SK-N-SH treated with all-trans-retinoic acid at 6 μM for 48 hours (cell line): ENCODE measurements around the gene PALB2.

Experiments used
- ARNTL ChIP-seq: fragments of 450-650 bp; formaldehyde crosslinking; IDR thresholded peaks from 2 replicates; pipeline ENCODE4 v1.5.0; 2020; ENCODE audit warnings: low read depth, mild to moderate bottlenecking, moderate library complexity, borderline replicate concordance
- BACH2 ChIP-seq: fragments of 250-450 bp; sonication (Bioruptor Pico); IDR thresholded peaks from 2 replicates; pipeline ENCODE4 v1.9.0; 2021; ENCODE audit warnings: mild to moderate bottlenecking, borderline replicate concordance
- CREB5 ChIP-seq: fragments of 250-450 bp; sonication (Bioruptor Pico); IDR thresholded peaks from 2 replicates; pipeline ENCODE4 v1.5.1; 2020; ENCODE audit warnings: low read depth, mild to moderate bottlenecking, moderate library complexity
- ESRRG ChIP-seq: fragments of 250-450 bp; sonication (Bioruptor Pico); IDR thresholded peaks from 2 replicates; pipeline ENCODE4 v1.6.1; 2021; ENCODE audit warnings: mild to moderate bottlenecking
- SNAI2 ChIP-seq: fragments of 250-450 bp; sonication (Bioruptor Pico); IDR thresholded peaks from 2 replicates; pipeline ENCODE4 v1.5.0; 2020; ENCODE audit warnings: mild to moderate bottlenecking, moderate library complexity
- TOX ChIP-seq: fragments of 250-450 bp; sonication (Bioruptor Pico); IDR thresholded peaks from 2 replicates; pipeline ENCODE4 v1.8.0; 2021; ENCODE audit warnings: mild to moderate bottlenecking, moderate library complexity, borderline replicate concordance
- ZC3H10 ChIP-seq: fragments of 250-450 bp; sonication (Bioruptor Pico); IDR thresholded peaks from 2 replicates; pipeline ENCODE4 v1.5.1; 2021; ENCODE audit warnings: mild to moderate bottlenecking, moderate library complexity
- ZFP3 ChIP-seq: fragments of 250-450 bp; sonication (Bioruptor Pico); IDR thresholded peaks from 2 replicates; pipeline ENCODE4 v1.5.0; 2020; ENCODE audit warnings: mild to moderate bottlenecking, moderate library complexity
- ZFP30 ChIP-seq: fragments of 450-650 bp; formaldehyde crosslinking; IDR thresholded peaks from 2 replicates; pipeline ENCODE4 v1.5.0; 2022; ENCODE audit warnings: mild to moderate bottlenecking, moderate library complexity
- ZNF70 ChIP-seq: fragments of 450-650 bp; formaldehyde crosslinking; IDR thresholded peaks from 2 replicates; pipeline ENCODE4 v1.5.0; 2020; ENCODE audit warnings: mild to moderate bottlenecking, moderate library complexity
- TF ChIP-seq, protein P1 (sequence below): fragments of 250-450 bp; sonication (Bioruptor Pico); IDR thresholded peaks from 2 replicates; pipeline ENCODE4 v1.8.0; 2020; ENCODE audit warnings: mild to moderate bottlenecking, moderate library complexity, borderline replicate concordance

DNA sequence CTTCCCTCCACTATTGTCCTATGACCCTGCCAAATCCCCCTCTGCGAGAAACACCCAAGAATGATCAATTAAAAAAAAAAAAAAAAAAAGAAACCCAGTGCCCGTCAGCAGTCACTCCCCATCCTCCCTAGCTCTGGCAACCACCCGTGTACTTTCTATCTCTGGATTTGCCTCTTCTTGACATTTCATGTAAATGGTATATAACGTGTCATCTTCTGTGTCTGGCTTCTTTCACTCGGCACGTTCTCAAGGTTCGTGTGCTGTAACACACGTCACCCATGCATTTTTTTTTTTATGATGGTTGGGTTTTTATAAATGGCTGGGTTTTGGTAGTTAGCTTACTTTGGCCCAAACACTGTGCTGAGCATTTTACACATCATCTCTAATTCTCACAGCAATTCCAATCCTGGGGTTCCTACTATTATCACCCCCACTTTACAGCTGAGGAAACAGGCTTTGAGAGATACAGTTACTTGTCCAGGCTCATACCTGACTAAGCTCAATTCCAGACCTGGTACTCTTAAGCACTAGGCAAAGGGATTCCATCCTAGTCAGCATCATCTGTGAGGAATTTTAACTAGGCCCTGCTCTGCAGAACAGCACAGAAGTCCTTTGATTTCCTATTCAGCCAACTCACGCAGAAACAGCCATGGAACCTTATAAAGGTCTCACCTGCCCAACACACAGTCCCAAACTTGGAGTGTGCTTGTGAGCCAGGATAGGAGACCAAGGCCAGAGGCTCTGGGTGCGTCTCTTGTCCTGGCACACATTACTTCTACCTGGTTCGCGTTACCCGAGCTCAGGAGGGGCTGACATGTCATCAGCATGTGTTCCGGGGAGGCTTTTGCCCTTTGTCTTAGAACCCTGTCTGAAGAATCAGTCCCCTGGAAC is 56.7 kb downstream of the PALB2 start:
- TF ChIP-seq ESRRG (CRISPR knock-in tag) (no peak), CREB5 (CRISPR knock-in tag) (no peak), ZC3H10 (no peak), ZNF70 (CRISPR knock-in tag) (no peak), BACH2 (no peak), ZFP3 (CRISPR knock-in tag) (no peak), SNAI2 (no peak), TOX (no peak), ZFP30 (no peak), ARNTL (no peak)
- TF ChIP-seq, protein P1, sequence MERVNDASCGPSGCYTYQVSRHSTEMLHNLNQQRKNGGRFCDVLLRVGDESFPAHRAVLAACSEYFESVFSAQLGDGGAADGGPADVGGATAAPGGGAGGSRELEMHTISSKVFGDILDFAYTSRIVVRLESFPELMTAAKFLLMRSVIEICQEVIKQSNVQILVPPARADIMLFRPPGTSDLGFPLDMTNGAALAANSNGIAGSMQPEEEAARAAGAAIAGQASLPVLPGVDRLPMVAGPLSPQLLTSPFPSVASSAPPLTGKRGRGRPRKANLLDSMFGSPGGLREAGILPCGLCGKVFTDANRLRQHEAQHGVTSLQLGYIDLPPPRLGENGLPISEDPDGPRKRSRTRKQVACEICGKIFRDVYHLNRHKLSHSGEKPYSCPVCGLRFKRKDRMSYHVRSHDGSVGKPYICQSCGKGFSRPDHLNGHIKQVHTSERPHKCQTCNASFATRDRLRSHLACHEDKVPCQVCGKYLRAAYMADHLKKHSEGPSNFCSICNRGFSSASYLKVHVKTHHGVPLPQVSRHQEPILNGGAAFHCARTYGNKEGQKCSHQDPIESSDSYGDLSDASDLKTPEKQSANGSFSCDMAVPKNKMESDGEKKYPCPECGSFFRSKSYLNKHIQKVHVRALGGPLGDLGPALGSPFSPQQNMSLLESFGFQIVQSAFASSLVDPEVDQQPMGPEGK: no peak
